GM21619 (cell line): ENCODE data around the gene ZIC2.

Experiments used
- ATAC-seq: cut with Tn5 transposase; IDR thresholded peaks from one replicate; pipeline ENCODE4 v1.9.1; 2021; ENCODE audit not compliant: unreplicated experiment

Gene ZIC2

GRCh38 chr13:99985241-99985874 is 3.8 kb downstream of the ZIC2 start:
- no peak for ATAC-seq

DNA sequence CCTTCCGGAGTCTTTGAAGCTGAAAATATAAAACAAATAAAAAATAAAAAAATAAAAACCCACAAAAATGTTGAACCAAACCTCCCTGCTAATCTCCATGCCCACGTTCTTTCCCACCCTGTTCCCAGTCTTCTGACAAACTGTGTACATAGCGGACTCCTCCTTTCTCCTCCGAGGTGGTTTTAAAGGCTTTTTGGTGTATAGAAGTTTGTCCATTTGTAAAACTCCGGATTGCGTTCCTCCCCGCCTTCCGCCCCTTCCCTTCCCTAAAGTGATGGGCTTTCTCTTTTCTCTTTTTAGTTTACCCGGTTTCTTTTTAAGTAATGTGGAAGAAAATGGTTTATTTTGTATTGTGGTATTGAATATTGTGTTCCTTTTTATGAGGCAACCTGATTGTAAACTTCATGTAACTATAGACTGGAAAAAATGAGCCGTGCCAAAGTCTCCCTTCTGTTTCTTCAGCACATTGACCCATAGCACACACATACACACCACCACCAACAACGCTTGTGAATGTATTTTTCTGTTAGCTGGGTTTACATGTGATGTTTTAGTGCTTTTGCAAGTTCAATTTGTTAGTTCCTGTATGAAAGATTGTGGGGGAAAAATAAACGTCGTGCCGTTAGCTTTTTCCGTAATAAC is 4.4 kb downstream of the ZIC2 start:
- ATAC-seq = no peak

DNA sequence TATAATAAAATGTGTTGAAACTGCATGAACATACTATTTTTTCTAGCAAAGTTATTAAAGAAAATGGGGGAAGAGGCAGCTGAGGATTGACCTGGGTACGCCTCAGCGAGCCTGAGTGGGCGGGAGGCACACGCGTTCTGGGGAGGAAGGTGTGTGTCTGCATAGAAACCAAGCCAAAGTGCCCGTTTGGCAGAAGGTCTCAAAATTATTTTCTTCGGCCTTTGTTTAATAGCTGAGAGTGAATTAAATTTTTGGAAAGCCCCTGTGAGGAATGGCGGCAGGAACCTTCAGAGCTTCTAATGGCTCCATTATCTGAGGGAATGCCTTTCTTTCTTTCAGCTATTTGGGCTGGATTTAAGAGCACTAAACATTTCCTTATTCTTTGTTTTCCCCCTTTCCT is 5.2 kb downstream of the ZIC2 start:
- ATAC-seq = no peak

GRCh38 chr13:99987154-99988019 is 5.8 kb downstream of the ZIC2 start:
- ATAC-seq = no peak

DNA sequence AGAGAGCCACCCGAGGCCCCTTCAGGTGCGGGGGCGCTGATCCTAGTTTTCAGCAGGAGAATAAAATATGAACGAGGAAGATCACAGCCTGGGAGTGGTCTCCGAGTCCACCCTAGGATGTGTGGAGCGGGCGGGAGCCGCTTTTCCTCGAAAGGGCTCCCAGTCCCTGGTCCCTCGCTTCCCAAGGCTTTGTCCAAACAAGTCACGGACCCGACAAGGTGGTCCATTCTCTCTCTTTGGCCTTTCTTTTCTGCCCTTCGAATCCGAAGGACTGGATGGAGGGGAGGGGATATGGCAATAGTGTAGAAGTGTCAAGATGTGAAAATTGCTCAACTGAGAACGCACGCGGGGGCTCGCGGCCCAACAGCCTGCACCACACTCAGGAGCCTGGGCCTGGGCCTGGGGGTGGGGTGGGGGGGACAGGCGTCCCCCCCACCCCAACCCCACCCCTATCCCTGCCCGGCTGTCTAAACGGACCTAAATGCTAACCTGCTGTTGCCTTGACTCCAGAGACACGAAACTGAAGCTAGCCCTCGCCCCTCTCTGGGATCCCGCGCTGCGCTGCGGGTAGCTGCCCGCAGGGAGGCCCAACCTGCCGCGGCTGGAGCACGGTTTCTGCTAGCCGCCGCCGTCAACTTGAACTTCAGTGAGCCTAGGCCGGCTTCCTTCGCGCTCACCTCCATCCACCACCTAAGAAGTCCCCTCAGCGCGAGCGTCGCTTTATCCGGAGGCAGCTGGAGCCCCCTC is 7.1 kb downstream of the ZIC2 start:
- no peak for ATAC-seq

- ATAC-seq = no peak
Measured at GRCh38 chr13:99989276-99990125, 7.9 kb downstream of the ZIC2 start.

GRCh38 chr13:99990126-99990977 is 8.8 kb downstream of the ZIC2 start:
- no peak for ATAC-seq

DNA sequence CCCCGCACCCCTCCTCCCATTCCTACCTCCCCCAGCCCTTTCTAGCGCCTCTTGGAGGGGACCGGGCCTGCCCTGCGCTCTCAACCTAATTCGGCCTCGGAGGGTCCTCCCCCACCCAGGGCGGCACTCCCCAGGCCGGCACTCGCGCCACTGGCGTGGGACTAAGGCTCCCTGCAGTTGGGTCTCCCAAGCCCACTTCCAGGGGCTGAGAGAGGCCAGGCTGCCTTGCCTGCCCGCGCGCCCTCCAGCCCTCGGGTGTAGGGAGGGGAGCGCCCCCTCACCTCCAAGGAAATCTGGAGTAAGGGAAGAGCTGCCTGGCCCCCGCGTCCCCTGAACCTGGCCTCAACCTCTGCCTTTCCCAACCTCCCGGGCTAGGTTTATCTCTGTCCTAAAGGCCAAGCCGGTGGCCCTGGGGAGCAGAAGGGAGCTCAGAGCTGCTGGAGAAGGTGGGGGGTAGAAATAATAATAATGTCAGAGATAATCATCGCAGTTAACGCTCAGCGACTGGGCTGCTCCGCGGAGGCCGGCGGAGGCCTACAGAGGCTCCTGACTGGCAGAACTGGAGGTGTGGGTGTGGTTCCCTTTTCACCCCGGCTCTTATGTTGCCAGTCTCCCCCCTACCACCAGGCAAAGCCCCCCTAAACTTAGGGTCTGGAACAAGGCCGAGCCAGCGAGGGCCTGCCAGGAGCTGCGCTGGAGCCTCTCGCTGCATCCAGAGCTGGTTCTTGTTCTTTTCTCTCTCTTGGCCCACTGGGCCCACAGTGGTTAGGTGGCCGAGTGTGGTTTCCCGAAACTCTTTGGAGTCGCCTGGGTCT is 9.6 kb downstream of the ZIC2 start:
- no peak for ATAC-seq

- no peak for ATAC-seq
Measured at GRCh38 chr13:99991828-99992775, 10.5 kb downstream of the ZIC2 start.

DNA sequence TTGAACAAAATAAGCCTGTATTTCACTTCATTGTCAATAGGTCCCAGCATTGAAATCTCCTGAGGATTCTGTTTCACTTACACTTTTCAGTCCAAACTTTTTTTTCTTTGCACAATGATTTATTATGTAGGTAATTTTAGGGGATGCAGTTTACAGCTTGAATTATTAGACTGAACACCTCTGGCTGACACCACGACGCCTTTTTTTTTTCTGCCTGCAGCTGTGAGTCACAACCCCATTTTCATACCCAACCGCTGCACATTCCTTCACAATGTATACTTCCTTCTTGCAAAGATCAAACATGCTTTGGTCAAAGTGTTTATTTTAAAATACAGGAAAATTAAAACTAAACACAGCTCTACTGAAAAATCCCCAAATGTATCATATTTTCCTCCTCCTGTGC is 11.4 kb downstream of the ZIC2 start:
- no peak for ATAC-seq

- no peak for ATAC-seq
Measured at GRCh38 chr13:99993660-99994637, 12.4 kb downstream of the ZIC2 start.

DNA sequence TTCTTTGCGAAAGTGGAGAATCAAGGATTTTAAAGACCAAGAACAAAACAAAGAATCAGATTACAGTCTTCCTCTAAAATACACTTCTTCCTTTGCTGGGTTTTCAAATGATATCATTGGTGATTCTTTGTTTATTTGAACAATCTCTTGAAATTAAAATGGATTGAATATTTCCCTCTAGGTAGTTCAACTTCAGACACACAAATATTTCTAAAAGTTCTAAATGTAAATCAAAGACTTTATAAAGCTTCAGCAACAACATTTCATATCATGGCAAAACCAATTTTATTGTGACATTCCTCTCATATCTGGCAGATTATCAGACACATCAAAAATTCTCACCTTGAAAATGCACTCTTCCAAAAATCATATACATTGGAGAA is 13.0 kb downstream of the ZIC2 start:
- ATAC-seq = no peak

DNA sequence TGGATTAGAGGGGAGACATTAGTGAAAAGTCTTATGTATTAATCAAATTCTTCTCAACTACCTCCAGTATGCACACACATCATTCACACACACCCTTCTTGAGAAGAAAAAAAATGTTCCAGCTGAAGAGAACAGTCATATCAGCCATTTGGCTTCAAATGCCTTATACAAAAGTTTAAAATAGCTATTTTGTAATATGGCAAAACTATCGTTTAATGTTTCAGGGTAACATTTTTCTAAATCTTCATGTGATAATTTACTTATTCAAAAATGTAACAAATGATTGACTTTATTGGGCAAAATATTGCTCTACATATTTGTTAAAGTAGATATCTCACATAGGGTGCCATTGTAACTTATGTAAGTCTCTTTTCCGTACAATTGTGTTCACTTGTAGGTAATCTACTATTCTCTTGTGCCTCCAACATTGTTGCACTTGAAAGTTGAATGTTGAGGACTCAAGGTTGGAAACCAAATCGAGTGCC is 13.6 kb downstream of the ZIC2 start:
- ATAC-seq = no peak

DNA sequence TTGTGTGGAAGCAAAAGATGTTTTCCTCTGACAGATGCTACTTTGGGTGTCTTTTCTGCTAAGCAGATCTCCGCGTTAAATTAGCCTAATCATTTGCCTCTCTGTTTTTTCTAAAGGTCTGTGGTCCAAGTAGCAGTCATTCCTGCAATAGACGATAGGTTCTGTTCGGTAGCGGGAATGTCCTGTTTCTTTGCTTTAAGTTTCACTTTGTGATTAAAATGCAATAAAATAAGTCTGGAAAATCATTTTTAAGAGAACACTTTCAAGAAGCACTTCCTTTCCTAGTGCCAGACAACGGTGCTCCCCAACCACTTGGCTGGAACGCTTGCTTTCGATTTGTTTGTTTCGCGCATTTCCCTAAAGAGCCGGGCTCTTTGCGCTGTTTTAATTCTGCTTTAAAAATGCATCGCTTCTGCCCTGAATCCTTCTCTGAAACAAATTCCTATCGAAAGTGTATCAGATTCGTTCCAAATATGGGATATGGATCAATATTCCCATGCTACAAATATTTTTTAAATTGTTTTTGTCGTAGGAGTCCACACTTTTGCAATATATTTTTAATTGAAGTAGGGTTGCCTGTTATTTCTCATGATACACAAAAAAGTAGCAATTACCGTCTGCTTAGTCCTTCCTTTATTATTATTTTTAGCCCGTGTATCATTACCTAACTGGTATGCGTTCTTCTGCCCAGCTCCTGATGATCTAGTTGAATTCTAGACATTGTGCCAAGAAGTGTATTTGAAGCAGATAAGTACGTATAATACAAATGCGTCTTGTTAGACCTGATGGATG is 14.2 kb downstream of the ZIC2 start:
- ATAC-seq = no peak

GRCh38 chr13:99996381-99996973 is 14.9 kb downstream of the ZIC2 start:
- ATAC-seq = no peak
